Activated CD8-positive, alpha-beta memory T cell treated with anti-CD3 and anti-CD28 coated beads, Interleukin-2, amount 50 U/mL, for 48 hours (primary cell): Measurements from ENCODE around the gene MAP2K6.

Source experiments
- DNase-seq: peaks from one replicate; pipeline ENCODE4 v3.0.0-alpha.2; 2020

MAP2K6 gene

GRCh38 chr17:69539781-69540319, 125.4 kb downstream of the MAP2K6 start:
- no peak for DNase-seq

- no peak for DNase-seq
Measured at GRCh38 chr17:69540356-69540755, 125.9 kb downstream of the MAP2K6 start.

- DNase-seq, result no peak
Measured at GRCh38 chr17:69547230-69547629, 132.7 kb downstream of the MAP2K6 start.

GRCh38 chr17:69547947-69548346, 133.4 kb downstream of the MAP2K6 start:
- DNase-seq, result no peak

- DNase-seq, result no peak
Measured at GRCh38 chr17:69551212-69552010, 136.9 kb downstream of the MAP2K6 start.

- no peak for DNase-seq
Measured at GRCh38 chr17:69552986-69553667, 138.6 kb downstream of the MAP2K6 start.

- DNase-seq, result no peak
Measured at GRCh38 chr17:69555056-69555455, 140.6 kb downstream of the MAP2K6 start.

GRCh38 chr17:69557339-69557738, 142.8 kb downstream of the MAP2K6 start:
- no peak for DNase-seq

- no peak for DNase-seq
Measured at GRCh38 chr17:69558796-69559195, 144.3 kb downstream of the MAP2K6 start.

- DNase-seq, result no peak
Measured at GRCh38 chr17:69560987-69561441, 146.5 kb downstream of the MAP2K6 start.

- DNase-seq, result no peak
Measured at GRCh38 chr17:69561462-69561861, 147.0 kb downstream of the MAP2K6 start.

- DNase-seq, result no peak
Measured at GRCh38 chr17:69565447-69565846, 150.9 kb downstream of the MAP2K6 start.

GRCh38 chr17:69567130-69567529, 152.6 kb downstream of the MAP2K6 start:
- DNase-seq, result no peak

- no peak for DNase-seq
Measured at GRCh38 chr17:69572747-69573146, 158.2 kb downstream of the MAP2K6 start.

- no peak for DNase-seq
Measured at GRCh38 chr17:69573396-69573795, 158.9 kb downstream of the MAP2K6 start.

- no peak for DNase-seq
Measured at GRCh38 chr17:69574257-69575197, 160.0 kb downstream of the MAP2K6 start.

- DNase-seq, result no peak
Measured at GRCh38 chr17:69575346-69575761, 160.9 kb downstream of the MAP2K6 start.

GRCh38 chr17:69577098-69577497, 162.6 kb downstream of the MAP2K6 start:
- DNase-seq, result no peak

- no peak for DNase-seq
Measured at GRCh38 chr17:69578385-69578936, 164.0 kb downstream of the MAP2K6 start.

- DNase-seq, result no peak
Measured at GRCh38 chr17:69579961-69580677, 165.6 kb downstream of the MAP2K6 start.

- DNase-seq, result no peak
Measured at GRCh38 chr17:69581061-69581961, 166.8 kb downstream of the MAP2K6 start.
